Esophagus muscularis mucosa (tissue), 4 donors: ENCODE data around the gene CSRNP3.

Experiments
- EP300 ChIP-seq: sonication (generic); formaldehyde crosslinking; IDR thresholded peaks from one replicate; pipeline ENCODE4 v1.6.1; 2017; ENCODE audit warnings: antibody characterized with exemption
- POLR2A ChIP-seq: fragments of 450-650 bp; IDR thresholded peaks from one replicate; pipeline ENCODE4 v1.6.1; 2017; ENCODE audit warnings: antibody characterized with exemption, moderate library complexity, mild to moderate bottlenecking, low read depth
- TF ChIP-seq, protein P1 (sequence below), 3 experiments: fragments of 200-600 bp in 2 of 3; fragments of 450-650 bp in 1 of 3; sonication (generic) in 2 of 3; IDR thresholded peaks; one replicate each; pipeline ENCODE4 v1.5.1; 2017 to 2019; ENCODE audit warnings: antibody characterized with exemption in 3 of 3, mild to moderate bottlenecking in 2 of 3, moderate library complexity in 1 of 3

DNA sequence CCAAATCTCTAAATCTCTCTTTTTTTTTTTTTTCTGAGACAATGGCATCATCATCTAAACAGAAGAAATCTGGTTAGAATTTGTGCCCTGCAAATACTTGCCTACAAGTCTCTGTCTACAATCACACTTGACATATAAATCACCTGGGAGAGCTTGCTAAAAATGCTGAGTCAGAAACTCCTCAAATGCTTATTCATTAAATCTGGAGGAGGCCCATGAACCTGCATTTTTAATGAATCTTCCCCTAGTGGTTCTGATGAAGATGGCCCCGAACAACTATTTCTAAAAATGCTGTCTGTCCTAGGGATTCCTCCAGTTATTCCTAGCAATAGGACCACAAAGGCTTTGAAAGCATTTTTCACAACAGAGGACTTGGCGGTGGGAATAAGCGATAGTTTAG is 1.6 kb upstream of the CSRNP3 start:
- TF ChIP-seq, protein P1, sequence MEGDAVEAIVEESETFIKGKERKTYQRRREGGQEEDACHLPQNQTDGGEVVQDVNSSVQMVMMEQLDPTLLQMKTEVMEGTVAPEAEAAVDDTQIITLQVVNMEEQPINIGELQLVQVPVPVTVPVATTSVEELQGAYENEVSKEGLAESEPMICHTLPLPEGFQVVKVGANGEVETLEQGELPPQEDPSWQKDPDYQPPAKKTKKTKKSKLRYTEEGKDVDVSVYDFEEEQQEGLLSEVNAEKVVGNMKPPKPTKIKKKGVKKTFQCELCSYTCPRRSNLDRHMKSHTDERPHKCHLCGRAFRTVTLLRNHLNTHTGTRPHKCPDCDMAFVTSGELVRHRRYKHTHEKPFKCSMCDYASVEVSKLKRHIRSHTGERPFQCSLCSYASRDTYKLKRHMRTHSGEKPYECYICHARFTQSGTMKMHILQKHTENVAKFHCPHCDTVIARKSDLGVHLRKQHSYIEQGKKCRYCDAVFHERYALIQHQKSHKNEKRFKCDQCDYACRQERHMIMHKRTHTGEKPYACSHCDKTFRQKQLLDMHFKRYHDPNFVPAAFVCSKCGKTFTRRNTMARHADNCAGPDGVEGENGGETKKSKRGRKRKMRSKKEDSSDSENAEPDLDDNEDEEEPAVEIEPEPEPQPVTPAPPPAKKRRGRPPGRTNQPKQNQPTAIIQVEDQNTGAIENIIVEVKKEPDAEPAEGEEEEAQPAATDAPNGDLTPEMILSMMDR (IDR thresholded peaks at IDR 0.05) = no peak
- no peak for TF ChIP-seq POLR2A
- no peak for TF ChIP-seq EP300
